GM23338 (cell line): Measurements from ENCODE around the gene CTNND2. TPM values are rescaled to one million over a fixed set of nuclear protein-coding genes. Genes with fewer than 3 reads are reported as not detected.

Source experiments
- ATAC-seq: fragments of 200-7000 bp; cut with Tn5 transposase; 3 replicates; pipeline ENCODE4 v1.9.1; 2020
- DNase-seq: peaks from one replicate; pipeline ENCODE4 v3.0.0-alpha.2; 2015; ENCODE audit warnings: low spot score
- H2AFZ ChIP-seq: fragments of 200-600 bp; sonication (generic); 2 replicates; pipeline ENCODE4 v1.8.0; 2016; ENCODE audit warnings: antibody characterized with exemption, mild to moderate bottlenecking, moderate library complexity
- H3F3A ChIP-seq: fragments of 200-600 bp; sonication (generic); replicated peaks from 2 replicates; pipeline ENCODE4 v1.8.0; 2017; ENCODE audit warnings: antibody characterized with exemption, mixed run types, low read depth
- H3K27ac ChIP-seq: fragments of 200-600 bp; sonication (generic); 2 replicates; pipeline ENCODE4 v1.6.1; 2016; ENCODE audit warnings: low read depth
- H3K27me3 ChIP-seq: fragments of 200-600 bp; sonication (generic); 2 replicates; pipeline ENCODE4 v1.8.0; 2016; ENCODE audit warnings: mild to moderate bottlenecking, mixed run types, moderate library complexity; ENCODE audit not compliant: insufficient read depth
- H3K36me3 ChIP-seq: fragments of 200-600 bp; sonication (generic); 2 replicates; pipeline ENCODE4 v1.8.0; 2016; ENCODE audit warnings: mild to moderate bottlenecking; ENCODE audit not compliant: insufficient read depth
- H3K4me1 ChIP-seq: fragments of 200-600 bp; sonication (generic); 2 replicates; pipeline ENCODE4 v1.8.0; 2016; ENCODE audit warnings: mild to moderate bottlenecking, moderate library complexity; ENCODE audit not compliant: insufficient read depth
- H3K4me2 ChIP-seq: fragments of 200-600 bp; sonication (generic); 2 replicates; pipeline ENCODE4 v1.7.1; 2017; ENCODE audit warnings: mixed run types
- H3K4me3 ChIP-seq: fragments of 200-600 bp; sonication (generic); 2 replicates; pipeline ENCODE4 v1.6.1; 2016; ENCODE audit warnings: mixed run types
- H3K79me2 ChIP-seq: fragments of 200-600 bp; sonication (generic); replicated peaks from 2 replicates; pipeline ENCODE4 v1.8.0; 2017; ENCODE audit warnings: mild to moderate bottlenecking; ENCODE audit not compliant: insufficient read depth
- H3K9me2 ChIP-seq: fragments of 200-600 bp; sonication (generic); 2 replicates; pipeline ENCODE4 v1.8.0; 2017; ENCODE audit not compliant: insufficient read depth
- H4K20me1 ChIP-seq: fragments of 200-600 bp; sonication (generic); replicated peaks from 2 replicates; pipeline ENCODE4 v1.8.0; 2017; ENCODE audit warnings: mild to moderate bottlenecking; ENCODE audit not compliant: insufficient read depth
- H3K27ac Mint-ChIP-seq: 2 replicates; pipeline ENCODE4 v1.8.0; 2020; ENCODE audit warnings: inconsistent platforms, mild to moderate bottlenecking, moderate library complexity, mixed read lengths
- H3K27me3 Mint-ChIP-seq: 3 replicates; pipeline ENCODE4 v1.8.0; 2022; ENCODE audit warnings: low read depth, mild to moderate bottlenecking, moderate library complexity, mixed read lengths, inconsistent platforms; ENCODE audit not compliant: insufficient read depth, poor library complexity
- H3K36me3 Mint-ChIP-seq: 3 replicates; pipeline ENCODE4 v1.8.0; 2021; ENCODE audit warnings: low read depth, mild to moderate bottlenecking, inconsistent platforms, moderate library complexity, mixed read lengths
- H3K4me1 Mint-ChIP-seq: 3 replicates; pipeline ENCODE4 v1.8.0; 2020; ENCODE audit warnings: mild to moderate bottlenecking, inconsistent platforms, mixed read lengths
- H3K4me3 Mint-ChIP-seq: 3 replicates; pipeline ENCODE4 v1.8.0; 2021; ENCODE audit warnings: moderate library complexity, mild to moderate bottlenecking, inconsistent platforms, mixed read lengths
- H3K9me3 Mint-ChIP-seq: 3 replicates; pipeline ENCODE4 v1.8.0; 2020; ENCODE audit warnings: moderate library complexity, mild to moderate bottlenecking, inconsistent platforms, mixed read lengths
- CREB1 ChIP-seq: fragments of 250-450 bp; sonication (Bioruptor Pico); IDR thresholded peaks from 2 replicates; pipeline ENCODE4 v1.5.0; 2020; ENCODE audit warnings: low read depth, mild to moderate bottlenecking, moderate library complexity
- ETS1 ChIP-seq: IDR thresholded peaks from 2 replicates; pipeline ENCODE4 v1.6.1; 2016; ENCODE audit warnings: antibody characterized with exemption
- EZH2 ChIP-seq: fragments of 200-600 bp; sonication (generic); IDR thresholded peaks from one replicate; pipeline ENCODE4 v1.8.0; 2017; ENCODE audit warnings: antibody characterized with exemption, mild to moderate bottlenecking, low read depth; ENCODE audit not compliant: unreplicated experiment
- NANOG ChIP-seq: IDR thresholded peaks from 2 replicates; pipeline ENCODE4 v1.6.1; 2016; ENCODE audit warnings: antibody characterized with exemption, borderline replicate concordance
- STAT1 ChIP-seq: IDR thresholded peaks from one replicate; pipeline ENCODE4 v1.6.1; 2016; ENCODE audit warnings: antibody characterized with exemption; ENCODE audit not compliant: unreplicated experiment
- ZNF114 ChIP-seq: fragments of 250-450 bp; sonication (Bioruptor Pico); IDR thresholded peaks from 2 replicates; pipeline ENCODE4 v1.5.0; 2020; ENCODE audit warnings: mild to moderate bottlenecking, moderate library complexity
- ZNF331 ChIP-seq: fragments of 250-450 bp; sonication (Bioruptor Pico); IDR thresholded peaks from 2 replicates; pipeline ENCODE4 v1.5.0; 2020; ENCODE audit warnings: low read depth, mild to moderate bottlenecking, moderate library complexity
- polyA plus RNA-seq: library from polyadenylated mRNA; unstranded; fragments of >200 nt; fragmentation: Nextera tagmentation; extraction: Ambion mirVana; gene quantifications from 2 replicates; pipeline ENCODE4 v1.2.1, GENCODE V29; 2016
- total RNA-seq: library from RNA; depleted of rRNA; stranded (reverse); fragments of >200 nt; shearing (Covaris generic); gene quantifications from 2 replicates; pipeline ENCODE4 v1.2.3, GENCODE V29; 2014
- TF ChIP-seq, protein P1 (sequence below), 2 experiments: fragments of 200-600 bp in 1 of 2; sonication (generic) in 1 of 2; conservative IDR thresholded peaks; 2 replicates each; pipeline versions ENCODE4 v1.5.1 to v1.6.1; 2016 to 2017; ENCODE audit warnings: antibody characterized with exemption in 2 of 2, low read depth in 2 of 2, mild to moderate bottlenecking in 2 of 2, moderate library complexity in 1 of 2
- TF ChIP-seq, protein P2 (sequence below): fragments of 250-450 bp; sonication (Bioruptor Pico); IDR thresholded peaks from 2 replicates; pipeline ENCODE4 v1.5.0; 2020; ENCODE audit warnings: mild to moderate bottlenecking, moderate library complexity

CTNND2 gene
- total and polyA plus RNA-seq, 2 experiments from 2014 or later = 5.1 to 7.0 TPM

DNA sequence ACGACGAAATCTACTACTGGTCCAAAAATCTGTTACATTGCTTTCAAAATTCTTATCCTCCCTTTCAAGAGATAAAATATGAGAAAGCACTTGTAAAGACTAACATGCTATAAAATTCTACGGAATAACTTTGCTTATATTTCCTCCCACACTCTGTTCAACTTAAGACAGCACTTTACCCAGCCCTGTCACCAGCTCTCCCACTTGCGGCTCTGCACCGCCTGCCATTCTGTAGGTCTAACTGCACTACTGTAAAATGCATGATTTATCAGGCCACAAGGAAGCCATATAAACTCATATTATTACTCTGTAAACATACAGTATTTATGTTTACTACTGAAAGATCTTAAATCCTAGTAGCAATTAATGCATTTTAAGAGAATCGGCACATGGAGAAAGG lies 11.4 kb downstream of the CTNND2 start (continued):
- TF ChIP-seq, protein P1, sequence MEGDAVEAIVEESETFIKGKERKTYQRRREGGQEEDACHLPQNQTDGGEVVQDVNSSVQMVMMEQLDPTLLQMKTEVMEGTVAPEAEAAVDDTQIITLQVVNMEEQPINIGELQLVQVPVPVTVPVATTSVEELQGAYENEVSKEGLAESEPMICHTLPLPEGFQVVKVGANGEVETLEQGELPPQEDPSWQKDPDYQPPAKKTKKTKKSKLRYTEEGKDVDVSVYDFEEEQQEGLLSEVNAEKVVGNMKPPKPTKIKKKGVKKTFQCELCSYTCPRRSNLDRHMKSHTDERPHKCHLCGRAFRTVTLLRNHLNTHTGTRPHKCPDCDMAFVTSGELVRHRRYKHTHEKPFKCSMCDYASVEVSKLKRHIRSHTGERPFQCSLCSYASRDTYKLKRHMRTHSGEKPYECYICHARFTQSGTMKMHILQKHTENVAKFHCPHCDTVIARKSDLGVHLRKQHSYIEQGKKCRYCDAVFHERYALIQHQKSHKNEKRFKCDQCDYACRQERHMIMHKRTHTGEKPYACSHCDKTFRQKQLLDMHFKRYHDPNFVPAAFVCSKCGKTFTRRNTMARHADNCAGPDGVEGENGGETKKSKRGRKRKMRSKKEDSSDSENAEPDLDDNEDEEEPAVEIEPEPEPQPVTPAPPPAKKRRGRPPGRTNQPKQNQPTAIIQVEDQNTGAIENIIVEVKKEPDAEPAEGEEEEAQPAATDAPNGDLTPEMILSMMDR (conservative IDR thresholded peaks at IDR 0.05; ENCODE audit: low read depth in 2 of 2) = no peak
- TF ChIP-seq NANOG (no peak), STAT1 (no peak), CREB1 (CRISPR knock-in tag) (no peak)
- TF ChIP-seq, protein P2, sequence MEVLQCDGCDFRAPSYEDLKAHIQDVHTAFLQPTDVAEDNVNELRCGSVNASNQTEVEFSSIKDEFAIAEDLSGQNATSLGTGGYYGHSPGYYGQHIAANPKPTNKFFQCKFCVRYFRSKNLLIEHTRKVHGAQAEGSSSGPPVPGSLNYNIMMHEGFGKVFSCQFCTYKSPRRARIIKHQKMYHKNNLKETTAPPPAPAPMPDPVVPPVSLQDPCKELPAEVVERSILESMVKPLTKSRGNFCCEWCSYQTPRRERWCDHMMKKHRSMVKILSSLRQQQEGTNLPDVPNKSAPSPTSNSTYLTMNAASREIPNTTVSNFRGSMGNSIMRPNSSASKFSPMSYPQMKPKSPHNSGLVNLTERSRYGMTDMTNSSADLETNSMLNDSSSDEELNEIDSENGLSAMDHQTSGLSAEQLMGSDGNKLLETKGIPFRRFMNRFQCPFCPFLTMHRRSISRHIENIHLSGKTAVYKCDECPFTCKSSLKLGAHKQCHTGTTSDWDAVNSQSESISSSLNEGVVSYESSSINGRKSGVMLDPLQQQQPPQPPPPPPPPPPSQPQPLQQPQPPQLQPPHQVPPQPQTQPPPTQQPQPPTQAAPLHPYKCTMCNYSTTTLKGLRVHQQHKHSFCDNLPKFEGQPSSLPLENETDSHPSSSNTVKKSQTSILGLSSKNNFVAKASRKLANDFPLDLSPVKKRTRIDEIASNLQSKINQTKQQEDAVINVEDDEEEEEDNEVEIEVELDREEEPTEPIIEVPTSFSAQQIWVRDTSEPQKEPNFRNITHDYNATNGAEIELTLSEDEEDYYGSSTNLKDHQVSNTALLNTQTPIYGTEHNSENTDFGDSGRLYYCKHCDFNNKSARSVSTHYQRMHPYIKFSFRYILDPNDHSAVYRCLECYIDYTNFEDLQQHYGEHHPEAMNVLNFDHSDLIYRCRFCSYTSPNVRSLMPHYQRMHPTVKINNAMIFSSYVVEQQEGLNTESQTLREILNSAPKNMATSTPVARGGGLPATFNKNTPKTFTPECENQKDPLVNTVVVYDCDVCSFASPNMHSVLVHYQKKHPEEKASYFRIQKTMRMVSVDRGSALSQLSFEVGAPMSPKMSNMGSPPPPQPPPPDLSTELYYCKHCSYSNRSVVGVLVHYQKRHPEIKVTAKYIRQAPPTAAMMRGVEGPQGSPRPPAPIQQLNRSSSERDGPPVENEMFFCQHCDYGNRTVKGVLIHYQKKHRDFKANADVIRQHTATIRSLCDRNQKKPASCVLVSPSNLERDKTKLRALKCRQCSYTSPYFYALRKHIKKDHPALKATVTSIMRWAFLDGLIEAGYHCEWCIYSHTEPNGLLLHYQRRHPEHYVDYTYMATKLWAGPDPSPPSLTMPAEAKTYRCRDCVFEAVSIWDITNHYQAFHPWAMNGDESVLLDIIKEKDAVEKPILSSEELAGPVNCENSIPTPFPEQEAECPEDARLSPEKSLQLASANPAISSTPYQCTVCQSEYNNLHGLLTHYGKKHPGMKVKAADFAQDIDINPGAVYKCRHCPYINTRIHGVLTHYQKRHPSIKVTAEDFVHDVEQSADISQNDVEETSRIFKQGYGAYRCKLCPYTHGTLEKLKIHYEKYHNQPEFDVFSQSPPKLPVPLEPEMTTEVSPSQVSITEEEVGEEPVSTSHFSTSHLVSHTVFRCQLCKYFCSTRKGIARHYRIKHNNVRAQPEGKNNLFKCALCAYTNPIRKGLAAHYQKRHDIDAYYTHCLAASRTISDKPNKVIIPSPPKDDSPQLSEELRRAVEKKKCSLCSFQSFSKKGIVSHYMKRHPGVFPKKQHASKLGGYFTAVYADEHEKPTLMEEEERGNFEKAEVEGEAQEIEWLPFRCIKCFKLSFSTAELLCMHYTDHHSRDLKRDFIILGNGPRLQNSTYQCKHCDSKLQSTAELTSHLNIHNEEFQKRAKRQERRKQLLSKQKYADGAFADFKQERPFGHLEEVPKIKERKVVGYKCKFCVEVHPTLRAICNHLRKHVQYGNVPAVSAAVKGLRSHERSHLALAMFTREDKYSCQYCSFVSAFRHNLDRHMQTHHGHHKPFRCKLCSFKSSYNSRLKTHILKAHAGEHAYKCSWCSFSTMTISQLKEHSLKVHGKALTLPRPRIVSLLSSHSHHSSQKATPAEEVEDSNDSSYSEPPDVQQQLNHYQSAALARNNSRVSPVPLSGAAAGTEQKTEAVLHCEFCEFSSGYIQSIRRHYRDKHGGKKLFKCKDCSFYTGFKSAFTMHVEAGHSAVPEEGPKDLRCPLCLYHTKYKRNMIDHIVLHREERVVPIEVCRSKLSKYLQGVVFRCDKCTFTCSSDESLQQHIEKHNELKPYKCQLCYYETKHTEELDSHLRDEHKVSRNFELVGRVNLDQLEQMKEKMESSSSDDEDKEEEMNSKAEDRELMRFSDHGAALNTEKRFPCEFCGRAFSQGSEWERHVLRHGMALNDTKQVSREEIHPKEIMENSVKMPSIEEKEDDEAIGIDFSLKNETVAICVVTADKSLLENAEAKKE (CRISPR knock-in tag) = no peak

- H3K36me3 Mint-ChIP-seq = no peaks in the 10 kb centered on the region
- ATAC-seq = peak; percentile 78
- H3K4me3 ChIP-seq = no peak overlapping the region
These were observed 13.5 kb downstream of the CTNND2 start for GRCh38 chr5:11890777-11891176.

More at GRCh38 chr5:11890777-11891176, 13.5 kb downstream of the CTNND2 start:
- Mint-ChIP-seq H3K9me3 (no peaks in the 10 kb centered on the region), H3K27ac (no peak overlapping the region), H3K27me3 (no peaks in the 10 kb centered on the region), H3K4me3 (no peak overlapping the region), H3K4me1 (no peaks in the 10 kb centered on the region)
- Histone ChIP-seq H3F3A (no peaks in the 10 kb centered on the region), H4K20me1 (no peaks in the 10 kb centered on the region), H3K9me2 (no peaks in the 10 kb centered on the region), H3K4me2 (no peak overlapping the region), H3K27ac (no peak overlapping the region), H3K27me3 (no peaks in the 10 kb centered on the region), H3K4me1 (no peaks in the 10 kb centered on the region), H3K79me2 (peaks cover 17% of the 10 kb centered on the region), H3K36me3 (no peaks in the 10 kb centered on the region), H2AFZ (no peak overlapping the region)
- DNase-seq = peak; percentile 36
- TF ChIP-seq ZNF331 (CRISPR knock-in tag) = no peak
- TF ChIP-seq, protein P1 (conservative IDR thresholded peaks at IDR 0.05; ENCODE audit: low read depth in 2 of 2) = peak in 1 of 2 experiments; percentile 25; a peak in 2 of 4 replicates
- no peak for TF ChIP-seq EZH2
- no peak for TF ChIP-seq ETS1
- no peak for TF ChIP-seq ZNF114
- no peak for TF ChIP-seq STAT1
